GM10266 (cell line): ENCODE data around the gene POLR2L.

ENCODE experiments used
- DNase-seq: peaks from one replicate; pipeline ENCODE4 v3.0.0; 2012; ENCODE audit errors: extremely low spot score
- TF ChIP-seq, protein P1 (sequence below): IDR thresholded peaks from 2 replicates; pipeline ENCODE4 v1.5.1; 2012; ENCODE audit warnings: mild to moderate bottlenecking, low read depth; ENCODE audit not compliant: control insufficient read depth, insufficient read depth; ENCODE audit errors: missing control alignments

POLR2L gene

DNA sequence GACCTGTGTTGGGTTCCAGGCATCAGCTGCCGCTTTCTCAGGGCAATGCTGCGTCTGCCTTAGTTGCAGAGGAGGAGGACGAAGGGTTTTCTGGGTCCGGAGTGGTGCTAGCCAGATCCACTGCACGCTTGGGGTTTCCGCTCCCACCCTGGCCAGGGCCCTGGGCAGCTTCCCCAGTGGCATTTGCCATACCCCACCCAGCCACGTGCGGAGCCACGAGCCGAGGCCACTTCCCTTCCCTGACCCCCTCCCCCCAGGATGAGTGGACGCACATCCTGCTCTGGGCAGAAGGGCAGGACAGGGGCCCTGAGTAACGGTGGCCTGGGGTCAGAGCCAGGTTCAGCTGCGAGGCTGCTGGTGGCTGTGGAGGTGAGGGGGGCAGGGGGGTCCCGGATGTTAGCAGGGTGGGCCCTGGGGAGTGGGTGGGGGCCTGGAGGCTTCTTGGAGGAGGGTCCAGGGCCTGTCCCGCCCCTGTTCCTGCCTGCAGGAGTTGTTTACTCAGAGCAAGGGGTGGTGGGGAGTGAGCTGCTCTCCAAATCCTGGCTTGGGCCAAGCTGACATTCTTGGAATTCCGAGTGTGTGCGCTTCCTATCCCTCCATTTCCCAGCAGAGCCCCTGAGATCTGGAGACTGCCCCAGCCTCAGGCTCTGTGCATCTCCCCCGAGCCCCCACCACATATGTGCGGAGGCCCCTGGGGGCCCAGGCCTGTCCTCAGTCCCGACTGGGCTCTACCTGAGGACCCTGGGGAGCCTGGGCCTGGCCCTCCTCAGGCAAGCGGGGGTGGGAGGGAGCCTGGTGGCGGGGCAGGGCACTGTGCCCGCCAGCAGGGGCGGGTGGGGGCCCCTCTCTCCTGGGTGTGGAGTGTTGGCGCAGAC lies 1.7 kb upstream of the POLR2L start:
- TF ChIP-seq, protein P1, sequence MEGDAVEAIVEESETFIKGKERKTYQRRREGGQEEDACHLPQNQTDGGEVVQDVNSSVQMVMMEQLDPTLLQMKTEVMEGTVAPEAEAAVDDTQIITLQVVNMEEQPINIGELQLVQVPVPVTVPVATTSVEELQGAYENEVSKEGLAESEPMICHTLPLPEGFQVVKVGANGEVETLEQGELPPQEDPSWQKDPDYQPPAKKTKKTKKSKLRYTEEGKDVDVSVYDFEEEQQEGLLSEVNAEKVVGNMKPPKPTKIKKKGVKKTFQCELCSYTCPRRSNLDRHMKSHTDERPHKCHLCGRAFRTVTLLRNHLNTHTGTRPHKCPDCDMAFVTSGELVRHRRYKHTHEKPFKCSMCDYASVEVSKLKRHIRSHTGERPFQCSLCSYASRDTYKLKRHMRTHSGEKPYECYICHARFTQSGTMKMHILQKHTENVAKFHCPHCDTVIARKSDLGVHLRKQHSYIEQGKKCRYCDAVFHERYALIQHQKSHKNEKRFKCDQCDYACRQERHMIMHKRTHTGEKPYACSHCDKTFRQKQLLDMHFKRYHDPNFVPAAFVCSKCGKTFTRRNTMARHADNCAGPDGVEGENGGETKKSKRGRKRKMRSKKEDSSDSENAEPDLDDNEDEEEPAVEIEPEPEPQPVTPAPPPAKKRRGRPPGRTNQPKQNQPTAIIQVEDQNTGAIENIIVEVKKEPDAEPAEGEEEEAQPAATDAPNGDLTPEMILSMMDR, result no peak
- no peak for DNase-seq

DNA sequence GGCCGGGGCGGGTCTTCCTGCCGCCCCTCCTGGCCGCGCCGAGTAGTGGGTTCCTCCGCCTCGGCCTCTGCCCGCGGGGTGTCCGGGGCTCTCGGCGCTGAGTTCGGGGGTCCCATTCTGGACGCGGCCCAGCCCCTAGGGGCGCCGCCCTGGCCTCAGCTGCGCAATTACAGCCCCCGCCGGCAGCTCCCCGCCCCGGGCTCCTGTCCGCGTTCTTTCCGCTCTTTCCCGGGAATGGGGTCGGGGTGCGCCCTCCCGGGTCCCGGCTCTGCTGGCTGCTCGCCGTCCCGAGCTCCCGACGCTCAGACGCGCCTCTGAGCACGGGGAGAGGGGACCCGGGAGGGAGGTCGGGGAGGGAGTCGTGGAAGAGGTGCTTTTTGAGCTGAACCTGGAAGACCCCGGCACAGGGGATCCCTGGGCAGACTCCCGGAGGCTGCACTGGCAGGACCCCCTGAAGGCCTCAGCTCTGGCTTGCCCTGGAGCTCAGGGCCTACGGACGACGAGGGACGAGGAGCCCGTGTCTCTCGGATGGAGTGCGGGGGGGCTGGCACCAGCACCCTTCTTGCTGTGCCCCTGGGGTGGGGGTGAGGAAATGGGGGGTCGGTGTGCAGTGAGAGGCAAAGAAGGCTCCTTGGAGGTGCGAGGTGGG lies 881 bp upstream of the POLR2L start:
- DNase-seq, result no peak
- TF ChIP-seq, protein P1, result peak; percentile 6

GRCh38 chr11:841981-842369 lies 354 bp downstream of the POLR2L start:
- TF ChIP-seq, protein P1, result no peak
- DNase-seq, result no peak

- TF ChIP-seq, protein P1, result peak; percentile 37
- DNase-seq, result no peak
Observed at GRCh38 chr11:839875-840617, 2.3 kb downstream of the POLR2L start.

DNA sequence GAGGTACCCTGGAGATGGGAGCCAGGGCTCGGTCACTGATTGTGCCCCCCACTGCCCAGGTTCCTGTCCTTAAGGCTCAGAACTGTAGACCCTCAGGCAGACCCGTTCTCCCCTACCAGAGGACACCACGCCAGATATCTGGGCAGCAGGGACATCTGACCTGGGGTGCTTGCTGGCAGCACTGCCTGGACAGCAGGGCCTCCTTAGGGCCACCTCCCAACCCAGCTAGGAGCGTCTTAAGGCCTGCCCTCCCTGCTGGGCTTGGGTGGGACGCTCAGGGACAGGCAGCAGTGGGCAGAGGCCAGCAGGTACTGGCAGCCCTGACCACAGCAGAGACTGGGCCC lies 3.1 kb downstream of the POLR2L start:
- TF ChIP-seq, protein P1, result no peak
- DNase-seq, result no peak

DNA sequence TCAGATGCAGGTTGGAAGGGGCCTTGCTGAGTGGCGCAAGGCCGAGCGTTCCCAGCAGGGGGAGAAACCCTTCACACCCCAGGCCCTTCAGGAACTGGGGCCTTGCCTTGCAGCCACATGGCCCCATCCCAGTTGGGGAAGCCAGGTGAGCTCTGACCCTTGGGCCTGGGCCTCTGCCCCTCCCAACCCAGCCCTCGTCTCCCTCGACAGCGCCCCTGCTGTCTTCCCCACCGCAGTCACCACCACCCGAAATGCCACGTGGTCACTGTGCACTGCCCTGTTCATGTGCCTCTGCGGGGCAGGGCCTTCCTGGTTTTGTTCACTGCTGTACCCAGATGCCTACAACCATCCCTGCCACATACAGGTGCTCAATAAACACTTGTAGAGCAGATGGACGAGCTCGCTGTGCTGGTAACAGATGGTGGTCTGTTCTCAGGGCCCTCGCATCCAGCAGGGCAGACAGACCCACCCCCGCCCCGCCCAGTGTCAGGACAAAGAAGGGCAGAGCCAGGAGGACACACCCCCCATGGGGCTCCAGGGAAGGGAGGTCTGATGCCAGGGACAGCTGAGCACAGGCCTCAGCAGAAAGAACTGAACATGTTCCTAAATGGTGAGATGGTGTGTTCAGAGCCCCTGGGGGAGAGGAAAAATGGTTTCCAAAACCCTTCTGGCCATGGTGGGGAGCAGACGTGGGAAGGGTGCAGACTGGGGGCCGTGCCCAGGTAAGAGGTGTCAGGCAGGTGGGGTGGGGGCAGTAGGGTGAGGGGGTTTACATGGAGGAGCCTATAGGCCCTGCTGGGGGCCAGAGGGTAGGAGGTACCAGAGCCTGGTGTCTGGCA lies 3.7 kb downstream of the POLR2L start:
- DNase-seq, result no peak
- TF ChIP-seq, protein P1, result no peak
